Measurements from ENCODE around the gene C15orf40. TPM values are rescaled to one million over a fixed set of nuclear protein-coding genes. Genes with fewer than 3 reads are reported as not detected.

C15orf40 gene
- total RNA-seq, 2 experiments from 2014 or later: 25.2 to 31.0 TPM

Other genes with a start within 250 kb of the C15orf40 start
- not detected for gene FSD2, start 205.6 kb downstream of the C15orf40 start, total RNA-seq
- gene WHAMM, start 202.0 kb downstream of the C15orf40 start, total RNA-seq: 10 to 100 TPM; 11.2 to 12.5 TPM
- gene HOMER2, start 58.9 kb downstream of the C15orf40 start, total RNA-seq: 10 to 100 TPM; 12.0 to 12.8 TPM
- gene RAMAC, start 25.4 kb downstream of the C15orf40 start, total RNA-seq: 10 to 100 TPM; 25.8 to 27.0 TPM
- gene BTBD1, start 55.6 kb upstream of the C15orf40 start, total RNA-seq: 10 to 100 TPM; 67.4 to 70.9 TPM
- 10 to 100 TPM; 18.2 to 22.1 TPM for gene TM6SF1, start 96.0 kb upstream of the C15orf40 start, total RNA-seq
- gene HDGFL3, start 196.2 kb upstream of the C15orf40 start, total RNA-seq: 10 to 100 TPM; 76.8 to 79.7 TPM